ENCODE data around the gene NGRN.

NGRN gene

DNA sequence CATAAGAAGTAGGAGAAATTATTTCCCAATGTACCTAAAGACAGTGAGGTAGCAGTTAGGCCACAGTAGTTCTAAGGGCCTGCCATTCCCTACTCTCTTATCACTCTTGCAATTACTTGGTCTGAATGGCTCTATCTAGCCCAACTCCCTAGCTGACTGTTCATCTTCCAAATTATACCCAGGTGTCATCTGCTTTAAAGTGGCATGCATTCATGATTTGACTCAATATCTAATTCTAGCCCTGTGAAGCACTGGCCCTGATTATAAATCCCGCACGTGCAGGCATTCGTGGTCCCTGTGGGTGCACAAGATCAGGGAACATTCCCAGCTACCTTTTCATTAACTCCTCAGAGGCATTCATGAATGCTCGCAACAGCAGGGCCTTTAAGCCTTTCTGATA, 43.5 kb downstream of the NGRN start:
- H3K27me3 ChIP-seq = no peaks in the 10 kb centered on the region
- no peaks in the 10 kb centered on the region for H3K9me3 ChIP-seq
- intact Hi-C loops (cut with DNase I; ENCODE audit: low total_unique reads) = no loop called here
- peak overlapping the region in 1 of 2 donors; percentile 40 for H3K27ac ChIP-seq
- peaks cover 0 to 57% (median 13%) of the 10 kb centered on the region in 4 donors for H3K4me1 ChIP-seq
- DNase-seq = peak in 1 of 2 donors; percentile 13
- no peak overlapping the region for H3K4me3 ChIP-seq
- TF ChIP-seq CTCF (IDR thresholded peaks at IDR 0.05) = no peak
- H3K36me3 ChIP-seq = no peaks in the 10 kb centered on the region

- no peaks in the 10 kb centered on the region for H3K36me3 ChIP-seq
- peaks cover 0 to 54% (median 20%) of the 10 kb centered on the region in 4 donors for H3K4me1 ChIP-seq
- H3K4me3 ChIP-seq = peak overlapping the region in 1 of 2 donors; percentile 4
- no peak for TF ChIP-seq CTCF (IDR thresholded peaks at IDR 0.05)
- peak; percentile 91 to 96 for DNase-seq
- peak overlapping the region; percentile 75 to 80 for H3K27ac ChIP-seq
- no peaks in the 10 kb centered on the region for H3K9me3 ChIP-seq
- H3K27me3 ChIP-seq = no peaks in the 10 kb centered on the region
- intact Hi-C loops (cut with DNase I; ENCODE audit: low total_unique reads) = no loop called here
Observed at GRCh38 chr15:90315278-90315982, 50.0 kb downstream of the NGRN start.

GRCh38 chr15:90316139-90316538, 50.7 kb downstream of the NGRN start:
- intact Hi-C loops (cut with DNase I; ENCODE audit: low total_unique reads) = no loop called here
- Histone ChIP-seq H3K9me3 (no peaks in the 10 kb centered on the region), H3K27ac (peak overlapping the region; percentile 75 to 80), H3K27me3 (no peaks in the 10 kb centered on the region), H3K4me1 (peaks cover 0 to 58% (median 22%) of the 10 kb centered on the region in 4 donors), H3K36me3 (no peaks in the 10 kb centered on the region), H3K4me3 (peak overlapping the region in 1 of 2 donors; percentile 4)
- TF ChIP-seq CTCF (IDR thresholded peaks at IDR 0.05) = no peak
- DNase-seq = no peak

GRCh38 chr15:90318591-90318990, 53.1 kb downstream of the NGRN start:
- no peaks in the 10 kb centered on the region for H3K27me3 ChIP-seq
- TF ChIP-seq CTCF (IDR thresholded peaks at IDR 0.05) = no peak
- no peaks in the 10 kb centered on the region for H3K36me3 ChIP-seq
- H3K27ac ChIP-seq = peak overlapping the region in 1 of 2 donors; percentile 77
- DNase-seq = no peak
- no peak overlapping the region for H3K4me3 ChIP-seq
- H3K9me3 ChIP-seq = no peaks in the 10 kb centered on the region
- peaks cover 0 to 61% (median 23%) of the 10 kb centered on the region in 4 donors for H3K4me1 ChIP-seq
- intact Hi-C loops (cut with DNase I; ENCODE audit: low total_unique reads) = no loop called here

- H3K9me3 ChIP-seq = no peaks in the 10 kb centered on the region
- H3K27me3 ChIP-seq = no peaks in the 10 kb centered on the region
- peak overlapping the region in 1 of 2 donors; percentile 23 for H3K4me3 ChIP-seq
- peak; percentile 68 to 88 for DNase-seq
- peaks cover 0 to 46% (median 15%) of the 10 kb centered on the region in 4 donors for H3K4me1 ChIP-seq
- no peaks in the 10 kb centered on the region for H3K36me3 ChIP-seq
- peak overlapping the region; percentile 66 to 77 for H3K27ac ChIP-seq
- peak; percentile 99 for TF ChIP-seq CTCF (IDR thresholded peaks at IDR 0.05)
- intact Hi-C loops (cut with DNase I; ENCODE audit: low total_unique reads) = no loop called here
Observed at GRCh38 chr15:90320062-90320884, 54.8 kb downstream of the NGRN start.
